ENCODE results near the gene AHCYL1. TPM values are rescaled to one million over a fixed set of nuclear protein-coding genes. Genes with fewer than 3 reads are reported as not detected.

The AHCYL1 gene
- total RNA-seq, 2 experiments from 2014 or later = 63.0 to 67.1 TPM

DNA sequence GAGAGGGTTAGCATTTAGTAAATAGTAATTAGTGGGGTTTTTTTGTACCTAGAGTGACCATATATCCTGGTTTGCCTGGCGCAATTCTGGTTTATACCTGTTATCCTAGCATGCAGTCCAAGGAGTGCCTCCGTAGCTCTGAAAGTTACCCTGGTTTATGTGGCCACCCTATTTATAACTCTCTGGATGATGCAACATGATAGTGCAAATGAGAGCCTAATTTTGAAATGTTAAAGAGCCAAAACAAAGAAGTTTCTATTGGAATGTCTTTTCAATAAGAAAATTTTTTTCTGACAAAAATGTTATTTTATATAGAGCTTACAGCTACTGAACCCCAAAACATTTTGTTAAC is 5.7 kb downstream of the AHCYL1 start:
- ChIA-PET POLR2A (no interaction called here), CTCF (no interaction called here)

GRCh38 chr1:109991400-109991925 is 6.9 kb downstream of the AHCYL1 start:
- ChIA-PET POLR2A (no interaction called here), CTCF (interaction anchor here (0.7 to 2.9 kb wide), 2 partner anchors 8 to 469 kb away, joined by 4 to 12 read pairs; partner anchors contain the start of gene AHCYL1)

DNA sequence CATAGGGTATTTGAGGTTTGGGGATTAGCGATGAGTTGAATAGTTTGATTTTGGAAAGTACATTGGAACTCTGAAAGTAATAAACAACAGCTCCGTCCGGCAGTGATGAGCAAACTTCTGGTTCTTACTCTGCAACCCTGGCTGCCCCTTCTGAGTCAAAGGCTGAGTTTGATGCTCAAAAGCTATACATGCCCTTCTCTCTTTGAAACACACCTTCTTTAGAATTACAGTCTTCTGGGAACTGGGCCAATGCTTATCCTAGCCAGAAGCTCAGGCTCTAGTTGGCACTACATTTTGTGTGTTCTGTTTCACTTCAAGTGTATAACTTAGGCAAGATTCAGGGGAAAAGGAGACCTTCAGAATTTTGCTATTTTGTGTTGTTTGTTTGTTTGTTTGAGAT is 9.3 kb downstream of the AHCYL1 start:
- POLR2A ChIA-PET = no interaction called here
- CTCF ChIA-PET = interaction anchor here (1.1 to 2.9 kb wide), 3 partner anchors 10 to 354 kb away, joined by 3 to 12 read pairs (median 3); partner anchors contain the start of gene AHCYL1

DNA sequence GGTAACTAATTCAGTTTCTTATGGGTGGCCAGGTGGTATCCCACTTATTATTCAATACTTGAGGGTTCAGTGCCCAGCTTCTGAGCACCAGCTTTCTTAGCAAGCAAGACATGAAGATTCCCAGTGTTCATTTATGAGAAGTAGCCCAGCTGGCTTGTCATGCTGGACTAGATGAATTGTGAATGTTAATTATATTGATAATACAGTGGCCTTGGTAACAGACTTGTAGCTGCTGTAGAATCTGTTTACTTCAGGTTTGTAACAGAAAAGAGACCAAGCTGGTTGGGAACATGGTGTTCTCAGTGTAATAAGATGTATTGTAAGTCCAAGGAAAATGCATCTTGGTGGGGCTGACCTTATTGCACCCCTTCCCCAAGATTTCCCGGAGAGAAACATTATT is 10.1 kb downstream of the AHCYL1 start:
- ChIA-PET POLR2A (no interaction called here), CTCF (interaction anchor here (1.1 to 2.2 kb wide), 3 partner anchors 10 to 355 kb away, joined by 3 to 8 read pairs (median 3); partner anchors contain the start of gene AHCYL1)

DNA sequence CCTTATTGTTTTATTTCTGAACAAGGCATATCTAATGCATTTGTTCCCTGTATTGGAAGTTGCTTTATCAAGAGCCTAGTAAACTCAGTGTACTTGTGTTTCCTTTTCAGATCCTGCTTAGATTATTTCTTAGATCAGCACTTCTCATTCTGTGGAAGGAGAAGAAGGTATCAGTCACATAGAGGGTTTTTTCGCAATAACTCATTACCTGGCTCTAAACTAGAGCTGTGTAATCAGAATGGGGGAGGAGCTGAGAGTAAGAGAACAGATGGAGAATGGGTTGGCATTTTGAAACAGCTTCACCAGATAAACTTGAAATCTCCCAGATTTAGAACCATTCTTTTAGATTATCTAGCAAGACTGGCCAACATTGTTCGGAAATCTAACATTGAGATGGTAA is 11.0 kb downstream of the AHCYL1 start:
- ChIA-PET CTCF (interaction anchor here (2.2 kb wide), 1 partner anchor 11 kb away, joined by 8 read pairs; the partner anchor contains the start of gene AHCYL1), POLR2A (interaction anchor here (0.7 kb wide), 1 partner anchor 15 kb away, joined by 3 read pairs; no protein-coding TSS in a partner anchor)

DNA sequence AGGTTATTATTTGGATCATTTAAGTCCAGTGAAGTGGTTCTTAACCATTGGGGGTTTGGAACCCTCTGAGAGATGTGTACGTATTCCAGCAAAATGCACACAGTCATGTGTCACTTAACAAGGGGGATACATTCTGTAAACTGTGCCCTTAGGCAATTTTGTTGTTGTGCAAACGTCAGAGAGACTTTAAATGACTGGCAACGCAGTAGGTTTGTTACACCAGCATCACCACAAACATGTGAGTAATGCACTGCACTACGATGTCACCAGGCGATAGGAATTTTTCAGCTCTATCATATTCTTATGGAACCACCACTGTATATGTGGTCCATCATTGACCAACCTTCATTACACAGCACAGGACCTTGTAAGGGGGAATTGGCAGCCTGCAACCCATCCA is 11.9 kb downstream of the AHCYL1 start:
- CTCF ChIA-PET = interaction anchor here (0.6 to 2.2 kb wide), 2 partner anchors 12 to 1263 kb away, joined by 5 to 8 read pairs; partner anchors contain the start of gene AHCYL1
- POLR2A ChIA-PET = interaction anchor here (0.8 kb wide), 1 partner anchor 213 kb away, joined by 3 read pairs; no protein-coding TSS in a partner anchor

DNA sequence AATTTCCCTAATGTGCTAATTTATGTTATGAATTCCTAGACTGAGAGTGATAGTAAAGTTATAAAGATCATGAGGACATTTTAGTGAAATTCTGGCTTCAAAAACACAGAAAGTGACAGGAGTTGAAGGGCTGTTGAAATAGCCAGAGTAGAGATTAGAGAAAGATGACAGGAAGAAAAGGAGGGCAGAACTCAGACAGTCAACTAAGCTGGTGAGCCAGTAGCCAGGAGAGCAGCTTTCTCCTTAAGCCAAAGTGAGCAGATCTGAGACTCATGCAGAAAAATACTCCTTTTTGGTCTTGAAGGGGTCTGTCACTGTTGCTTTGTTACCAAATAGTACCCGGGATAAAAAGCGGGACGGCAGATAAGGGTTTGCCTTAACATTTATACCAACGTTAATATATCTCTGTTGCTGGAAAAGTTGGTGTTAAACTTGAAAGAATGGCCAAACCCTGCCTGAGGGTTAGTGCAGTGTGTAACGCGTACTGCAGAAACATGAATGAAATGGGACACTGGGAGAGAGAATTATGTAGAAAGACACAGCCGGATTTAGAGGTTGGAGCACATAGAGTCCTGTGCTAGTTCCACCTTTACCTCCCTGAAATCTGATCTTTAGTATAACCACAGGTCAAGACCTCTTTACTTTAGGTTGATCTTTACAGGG is 12.8 kb downstream of the AHCYL1 start:
- ChIA-PET POLR2A (interaction anchor here (0.8 kb wide), 1 partner anchor 213 kb away, joined by 3 read pairs; no protein-coding TSS in a partner anchor), CTCF (interaction anchor here (1.3 kb wide), 1 partner anchor 62 kb away, joined by 3 read pairs; no protein-coding TSS in a partner anchor)

GRCh38 chr1:109997867-109998229 is 13.3 kb downstream of the AHCYL1 start:
- ChIA-PET POLR2A (no interaction called here), CTCF (interaction anchor here (1.2 to 1.3 kb wide), 2 partner anchors 62 to 221 kb away, joined by 3 read pairs; no protein-coding TSS in a partner anchor)

DNA sequence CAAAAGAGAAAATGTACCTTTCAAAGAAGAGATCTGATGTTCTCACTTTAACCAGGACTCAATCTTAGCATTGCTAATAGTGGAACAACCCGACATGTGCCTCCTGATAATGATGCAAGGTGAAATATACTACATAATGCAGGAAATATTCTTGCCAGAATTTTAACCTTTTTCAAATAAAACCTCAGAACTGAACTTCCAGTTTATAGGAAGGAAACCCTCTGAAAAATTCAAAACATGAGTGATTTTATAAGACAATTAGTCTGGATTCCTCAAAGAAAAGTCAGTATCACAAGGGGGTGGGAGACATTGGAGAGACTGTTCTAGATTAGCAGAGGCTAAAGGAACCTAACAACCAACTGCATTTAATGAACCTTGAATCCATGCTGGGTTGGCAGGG is 18.1 kb downstream of the AHCYL1 start:
- ChIA-PET POLR2A (no interaction called here), CTCF (no interaction called here)

DNA sequence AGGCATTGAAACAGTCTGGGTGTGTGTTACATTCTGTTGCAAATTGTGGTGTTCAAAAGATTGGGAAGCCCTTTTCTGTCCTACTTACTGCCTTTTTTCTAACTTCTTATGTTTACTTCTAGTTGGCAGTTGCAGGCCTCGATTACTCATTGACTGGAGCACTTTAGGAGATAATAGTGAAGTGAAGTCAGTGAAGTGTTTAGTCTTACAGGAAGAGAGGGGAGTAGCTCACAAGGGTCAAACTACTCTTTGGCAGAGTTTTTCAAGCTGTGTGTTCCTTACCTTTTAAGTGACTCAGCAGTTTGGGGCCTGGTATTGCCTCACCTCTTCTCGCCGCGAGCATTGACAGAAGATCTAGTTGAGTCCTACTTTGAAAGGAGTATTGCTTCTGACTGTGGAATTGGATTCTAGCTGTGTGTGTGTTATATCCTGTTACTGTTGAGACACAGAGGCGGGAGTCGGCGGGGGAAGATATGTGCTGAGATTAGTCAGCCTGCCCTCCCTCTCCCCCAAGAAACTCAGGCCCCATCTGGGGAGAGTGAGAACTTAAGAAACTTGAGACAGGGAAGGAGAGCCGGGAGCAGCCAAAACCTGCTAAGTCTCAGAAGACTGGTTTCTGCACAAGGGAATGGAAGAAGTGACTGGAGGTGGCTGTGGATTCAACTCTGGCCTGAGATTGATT is 19.3 kb downstream of the AHCYL1 start:
- CTCF ChIA-PET = interaction anchor here (1.3 kb wide), 1 partner anchor 20 kb away, joined by 11 read pairs; the partner anchor contains the start of gene AHCYL1
- POLR2A ChIA-PET = no interaction called here

GRCh38 chr1:110004583-110004982 is 20.0 kb downstream of the AHCYL1 start:
- CTCF ChIA-PET = interaction anchor here (1.3 kb wide), 1 partner anchor 21 kb away, joined by 11 read pairs; the partner anchor contains the start of gene AHCYL1
- POLR2A ChIA-PET = no interaction called here

GRCh38 chr1:110005971-110006370 is 21.4 kb downstream of the AHCYL1 start:
- ChIA-PET CTCF (no interaction called here), POLR2A (no interaction called here)

GRCh38 chr1:110006516-110006915 is 22.0 kb downstream of the AHCYL1 start:
- CTCF ChIA-PET = interaction anchor here (1.0 kb wide), 1 partner anchor 22 kb away, joined by 4 read pairs; no protein-coding TSS in a partner anchor
- POLR2A ChIA-PET = no interaction called here

DNA sequence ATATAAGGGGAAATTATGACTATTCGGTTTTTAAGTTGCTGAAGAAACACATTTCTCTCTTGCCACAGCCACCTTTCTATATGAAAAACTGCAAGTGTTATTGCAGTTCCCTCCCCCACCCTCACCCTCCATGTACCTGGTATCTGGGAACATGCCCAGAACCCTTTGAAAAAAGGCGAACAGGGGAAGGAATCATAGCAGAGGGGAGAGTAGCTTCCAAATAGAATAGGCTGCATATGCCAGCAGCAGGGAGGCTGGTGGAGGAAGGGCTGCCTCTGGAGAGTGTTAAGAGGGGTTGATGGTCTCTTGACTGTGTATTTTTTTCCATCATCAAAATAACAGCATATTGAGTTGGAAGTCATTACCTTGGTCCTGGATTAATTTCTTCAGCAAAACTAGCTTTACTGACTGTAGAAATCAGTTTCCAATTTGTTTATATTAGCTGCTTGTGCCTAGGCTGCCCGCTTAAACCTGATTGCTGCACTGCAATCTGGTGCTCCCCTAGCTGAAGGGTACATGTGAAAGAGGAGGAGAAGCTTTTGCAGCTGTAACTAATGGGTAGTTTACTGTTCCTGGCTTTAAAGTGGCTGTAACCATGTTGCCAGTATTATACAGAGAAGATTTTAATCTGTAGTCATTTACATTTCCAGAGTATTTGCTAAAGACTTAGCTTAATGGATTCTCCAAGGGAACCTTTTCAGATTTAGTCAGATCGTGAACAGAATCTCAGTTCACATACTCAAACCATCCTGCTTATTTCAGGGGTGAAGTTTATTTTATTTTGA is 22.7 kb downstream of the AHCYL1 start:
- CTCF ChIA-PET = interaction anchor here (0.6 to 1.2 kb wide), 3 partner anchors 22 to 468 kb away, joined by 3 to 6 read pairs (median 4); partner anchors contain the start of gene GPR61
- POLR2A ChIA-PET = no interaction called here

- CTCF ChIA-PET = interaction anchor here (2.0 to 3.6 kb wide), 2 partner anchors 25 to 232 kb away, joined by 6 to 16 read pairs; partner anchors contain the start of gene AHCYL1
- POLR2A ChIA-PET = no interaction called here
These were observed 24.5 kb downstream of the AHCYL1 start for GRCh38 chr1:110008971-110009565.

DNA sequence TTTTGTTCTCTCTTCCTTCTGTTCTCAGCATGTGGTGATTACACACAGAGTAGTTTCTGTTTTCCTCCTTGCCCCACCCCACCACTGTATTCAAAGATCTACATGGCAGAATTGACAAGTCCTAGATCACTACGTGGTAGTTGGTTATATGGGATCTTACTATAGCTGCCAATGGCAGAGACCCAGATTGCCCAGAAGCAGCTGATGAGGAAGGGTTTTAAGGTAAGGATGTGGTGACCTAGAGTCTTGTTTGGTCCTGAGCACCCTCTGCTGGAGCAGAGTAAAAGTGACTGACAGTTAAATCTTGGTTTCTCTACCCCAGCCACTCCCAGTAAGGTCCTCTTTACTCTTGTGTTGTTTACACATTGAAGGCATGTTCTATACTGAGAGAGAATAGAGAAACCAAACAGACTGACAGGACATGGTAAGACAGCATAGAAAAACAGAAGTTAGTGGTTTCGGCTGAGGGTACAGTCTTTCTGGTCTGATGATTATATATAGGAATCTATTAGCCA is 27.0 kb downstream of the AHCYL1 start:
- CTCF ChIA-PET = interaction anchor here (0.7 to 3.6 kb wide), 4 partner anchors 9 to 479 kb away, joined by 3 to 16 read pairs (median 4); partner anchors contain the start of gene AHCYL1
- POLR2A ChIA-PET = interaction anchor here (1.1 kb wide), 1 partner anchor 23 kb away, joined by 3 read pairs; the partner anchor contains the start of gene STRIP1

DNA sequence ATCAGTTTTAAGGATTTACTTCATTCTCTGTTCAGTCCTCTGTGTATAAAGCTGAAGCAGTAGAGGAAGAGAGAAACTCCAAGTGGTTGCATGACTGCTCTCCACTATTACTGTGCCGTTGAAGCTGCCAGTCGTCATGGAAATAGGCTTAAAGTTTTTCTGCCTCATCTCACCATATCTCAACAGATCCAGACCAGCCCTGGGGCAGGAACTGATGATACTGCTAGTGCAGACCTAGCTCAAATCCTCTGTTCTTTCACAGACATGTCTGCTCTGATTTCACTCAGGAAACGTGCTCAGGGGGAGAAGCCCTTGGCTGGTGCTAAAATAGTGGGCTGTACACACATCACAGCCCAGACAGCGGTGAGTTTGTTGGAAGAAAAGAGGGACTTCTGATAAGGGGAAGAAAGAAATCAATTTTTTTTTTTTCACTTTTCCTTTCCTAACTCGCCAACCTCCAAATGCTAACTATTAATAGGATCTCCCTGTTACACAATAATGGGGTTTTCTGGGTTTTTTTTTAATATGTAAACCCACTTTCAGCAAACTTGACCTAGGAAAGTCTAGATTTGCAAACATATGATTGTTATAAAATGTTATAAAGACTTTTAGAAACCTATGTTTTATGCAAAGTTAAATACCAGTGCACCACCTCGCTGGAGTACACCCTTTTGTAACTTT is 27.7 kb downstream of the AHCYL1 start:
- CTCF ChIA-PET = interaction anchor here (3.6 kb wide), 1 partner anchor 28 kb away, joined by 16 read pairs; the partner anchor contains the start of gene AHCYL1
- POLR2A ChIA-PET = no interaction called here

GRCh38 chr1:110017792-110018191 is 33.2 kb downstream of the AHCYL1 start:
- CTCF ChIA-PET = interaction anchor here (1.3 to 1.4 kb wide), 2 partner anchors 10 to 33 kb away, joined by 4 to 5 read pairs; partner anchors contain the start of gene AHCYL1
- POLR2A ChIA-PET = no interaction called here

Measured in activated CD8-positive, alpha-beta memory T cell treated with anti-CD3 and anti-CD28 coated beads for 36 hours (primary cell).